Chondrocyte (in vitro differentiated cells): Measurements from ENCODE around the gene DBF4B. TPM values are rescaled to one million over a fixed set of nuclear protein-coding genes. Genes with fewer than 3 reads are reported as not detected.

Source experiments
- DNase-seq: peaks from one replicate; pipeline ENCODE4 v3.0.0; 2021; ENCODE audit warnings: mixed read lengths, low spot score
- H3K27ac Mint-ChIP-seq: one replicate; pipeline ENCODE4 v1.8.0; 2021; ENCODE audit warnings: mild to moderate bottlenecking, moderate library complexity, mixed read lengths; ENCODE audit not compliant: unreplicated experiment
- H3K27me3 Mint-ChIP-seq: 2 replicates; pipeline ENCODE4 v1.8.0; 2021; ENCODE audit warnings: low read depth, mixed read lengths
- H3K36me3 Mint-ChIP-seq: 2 replicates; pipeline ENCODE4 v1.8.0; 2021; ENCODE audit warnings: low read depth, mixed read lengths
- H3K4me1 Mint-ChIP-seq: 2 replicates; pipeline ENCODE4 v1.8.0; 2021; ENCODE audit warnings: low read depth, mild to moderate bottlenecking, mixed read lengths
- H3K4me3 Mint-ChIP-seq: one replicate; pipeline ENCODE4 v1.8.0; 2021; ENCODE audit warnings: mild to moderate bottlenecking, moderate library complexity, mixed read lengths; ENCODE audit not compliant: unreplicated experiment
- H3K9me3 Mint-ChIP-seq: 2 replicates; pipeline ENCODE4 v1.8.0; 2021; ENCODE audit warnings: low read depth, mixed read lengths
- total RNA-seq: library from RNA; stranded (reverse); gene quantifications from 3 replicates; pipeline ENCODE4 v1.2.1, GENCODE V29; 2021
- TF ChIP-seq, protein P1 (sequence below): fragments of 200-600 bp; sonication (generic); IDR thresholded peaks from 2 replicates; pipeline ENCODE4 v1.5.0; 2021; ENCODE audit warnings: antibody characterized with exemption, mild to moderate bottlenecking, moderate library complexity

The DBF4B gene
- total RNA-seq, 1 donor from 2014 or later, result 5.5 TPM

DNA sequence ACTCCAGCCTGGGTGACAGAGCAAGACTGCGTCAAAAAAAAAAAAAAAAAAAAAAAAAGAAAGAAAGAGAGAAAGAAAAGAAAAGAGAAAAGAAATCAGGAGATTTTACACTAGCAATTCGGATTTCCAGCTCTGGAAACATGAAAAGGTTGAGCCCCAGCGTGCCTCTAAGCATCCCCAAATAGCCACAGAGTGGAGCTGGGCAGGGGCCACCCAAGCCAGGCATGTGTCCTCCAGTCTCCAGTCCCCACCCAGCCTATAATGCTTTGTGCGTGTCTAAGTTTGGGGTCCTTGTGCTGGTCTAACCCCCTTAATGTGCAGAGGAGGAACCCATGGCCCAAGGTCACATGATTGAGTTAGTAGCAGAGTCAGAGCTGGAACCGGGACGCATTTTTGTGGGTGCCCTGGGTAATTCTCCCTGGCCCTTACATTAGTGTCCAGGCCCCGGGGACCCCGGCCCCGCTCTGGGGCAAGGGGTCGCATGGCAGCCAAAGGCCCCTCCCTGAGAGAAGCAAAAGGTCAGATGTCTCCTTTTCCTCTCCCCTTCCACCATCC, 70.3 kb downstream of the DBF4B start:
- H3K27ac Mint-ChIP-seq, result peak overlapping the region; percentile 83
- TF ChIP-seq, protein P1, sequence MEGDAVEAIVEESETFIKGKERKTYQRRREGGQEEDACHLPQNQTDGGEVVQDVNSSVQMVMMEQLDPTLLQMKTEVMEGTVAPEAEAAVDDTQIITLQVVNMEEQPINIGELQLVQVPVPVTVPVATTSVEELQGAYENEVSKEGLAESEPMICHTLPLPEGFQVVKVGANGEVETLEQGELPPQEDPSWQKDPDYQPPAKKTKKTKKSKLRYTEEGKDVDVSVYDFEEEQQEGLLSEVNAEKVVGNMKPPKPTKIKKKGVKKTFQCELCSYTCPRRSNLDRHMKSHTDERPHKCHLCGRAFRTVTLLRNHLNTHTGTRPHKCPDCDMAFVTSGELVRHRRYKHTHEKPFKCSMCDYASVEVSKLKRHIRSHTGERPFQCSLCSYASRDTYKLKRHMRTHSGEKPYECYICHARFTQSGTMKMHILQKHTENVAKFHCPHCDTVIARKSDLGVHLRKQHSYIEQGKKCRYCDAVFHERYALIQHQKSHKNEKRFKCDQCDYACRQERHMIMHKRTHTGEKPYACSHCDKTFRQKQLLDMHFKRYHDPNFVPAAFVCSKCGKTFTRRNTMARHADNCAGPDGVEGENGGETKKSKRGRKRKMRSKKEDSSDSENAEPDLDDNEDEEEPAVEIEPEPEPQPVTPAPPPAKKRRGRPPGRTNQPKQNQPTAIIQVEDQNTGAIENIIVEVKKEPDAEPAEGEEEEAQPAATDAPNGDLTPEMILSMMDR, result no peak
- no peaks in the 10 kb centered on the region for H3K27me3 Mint-ChIP-seq
- H3K9me3 Mint-ChIP-seq, result no peaks in the 10 kb centered on the region
- no peak overlapping the region for H3K4me3 Mint-ChIP-seq
- peaks cover 14% of the 10 kb centered on the region for H3K4me1 Mint-ChIP-seq
- DNase-seq, result no peak
- H3K36me3 Mint-ChIP-seq, result no peaks in the 10 kb centered on the region

DNA sequence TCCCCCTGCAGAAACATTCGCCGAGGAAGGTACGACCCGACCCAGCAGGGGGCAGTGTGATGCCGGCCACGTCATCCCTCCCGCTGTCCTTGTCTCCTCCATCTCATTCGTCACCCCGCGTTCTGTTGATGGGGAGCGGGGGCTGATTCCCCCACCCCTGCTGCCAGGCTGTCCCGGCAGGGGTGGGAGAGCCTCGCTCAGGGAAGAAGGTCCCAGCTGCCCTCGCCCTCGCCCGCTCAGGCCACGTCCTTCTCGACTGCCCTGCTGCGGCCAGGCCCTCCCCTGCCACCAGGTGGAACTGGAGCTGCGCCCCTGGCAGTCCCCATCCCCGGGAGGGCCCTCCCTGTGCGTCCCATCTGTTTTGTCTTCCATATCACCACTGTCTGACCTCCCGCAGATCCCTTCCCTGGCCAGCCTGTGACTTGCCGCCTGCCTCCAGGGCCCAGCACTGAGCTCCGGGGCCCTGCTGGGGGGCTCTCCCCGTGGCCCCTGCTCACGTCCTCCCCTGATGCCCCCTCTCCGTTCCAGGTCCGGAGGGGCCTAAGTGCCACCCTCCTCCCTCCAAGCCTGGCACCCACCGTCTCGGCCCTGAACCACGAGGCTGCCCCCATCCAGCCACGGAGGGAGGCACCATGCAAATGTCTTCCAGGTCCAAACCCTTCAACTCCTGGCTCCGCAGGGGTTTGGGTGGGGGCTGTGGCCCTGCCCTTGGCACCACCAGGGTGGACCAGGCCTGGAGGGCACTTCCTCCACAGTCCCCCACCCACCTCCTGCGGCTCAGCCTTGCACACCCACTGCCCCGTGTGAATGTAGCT, 71.0 kb downstream of the DBF4B start:
- DNase-seq, result peak; percentile 90
- H3K27ac Mint-ChIP-seq, result peak overlapping the region; percentile 83
- H3K4me3 Mint-ChIP-seq, result peak overlapping the region; percentile 73
- no peaks in the 10 kb centered on the region for H3K36me3 Mint-ChIP-seq
- H3K27me3 Mint-ChIP-seq, result no peaks in the 10 kb centered on the region
- peaks cover 14% of the 10 kb centered on the region for H3K4me1 Mint-ChIP-seq
- TF ChIP-seq, protein P1, result peak; percentile 98
- no peaks in the 10 kb centered on the region for H3K9me3 Mint-ChIP-seq

DNA sequence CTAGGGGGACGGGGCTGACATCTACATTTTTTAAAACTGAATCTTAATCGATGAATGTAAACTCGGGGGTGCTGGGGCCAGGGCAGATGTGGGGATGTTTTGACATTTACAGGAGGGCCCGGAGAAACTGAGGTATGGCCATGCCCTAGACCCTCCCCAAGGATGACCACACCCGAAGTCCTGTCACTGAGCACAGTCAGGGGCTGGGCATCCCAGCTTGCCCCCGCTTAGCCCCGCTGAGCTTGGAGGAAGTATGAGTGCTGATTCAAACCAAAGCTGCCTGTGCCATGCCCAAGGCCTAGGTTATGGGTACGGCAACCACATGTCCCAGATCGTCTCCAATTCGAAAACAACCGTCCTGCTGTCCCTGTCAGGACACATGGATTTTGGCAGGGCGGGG, 71.7 kb downstream of the DBF4B start:
- no peak overlapping the region for H3K4me3 Mint-ChIP-seq
- no peak overlapping the region for H3K27ac Mint-ChIP-seq
- peaks cover 11% of the 10 kb centered on the region for H3K4me1 Mint-ChIP-seq
- H3K36me3 Mint-ChIP-seq, result no peaks in the 10 kb centered on the region
- H3K9me3 Mint-ChIP-seq, result no peaks in the 10 kb centered on the region
- TF ChIP-seq, protein P1, result no peak
- DNase-seq, result peak; percentile 41
- H3K27me3 Mint-ChIP-seq, result no peaks in the 10 kb centered on the region

DNA sequence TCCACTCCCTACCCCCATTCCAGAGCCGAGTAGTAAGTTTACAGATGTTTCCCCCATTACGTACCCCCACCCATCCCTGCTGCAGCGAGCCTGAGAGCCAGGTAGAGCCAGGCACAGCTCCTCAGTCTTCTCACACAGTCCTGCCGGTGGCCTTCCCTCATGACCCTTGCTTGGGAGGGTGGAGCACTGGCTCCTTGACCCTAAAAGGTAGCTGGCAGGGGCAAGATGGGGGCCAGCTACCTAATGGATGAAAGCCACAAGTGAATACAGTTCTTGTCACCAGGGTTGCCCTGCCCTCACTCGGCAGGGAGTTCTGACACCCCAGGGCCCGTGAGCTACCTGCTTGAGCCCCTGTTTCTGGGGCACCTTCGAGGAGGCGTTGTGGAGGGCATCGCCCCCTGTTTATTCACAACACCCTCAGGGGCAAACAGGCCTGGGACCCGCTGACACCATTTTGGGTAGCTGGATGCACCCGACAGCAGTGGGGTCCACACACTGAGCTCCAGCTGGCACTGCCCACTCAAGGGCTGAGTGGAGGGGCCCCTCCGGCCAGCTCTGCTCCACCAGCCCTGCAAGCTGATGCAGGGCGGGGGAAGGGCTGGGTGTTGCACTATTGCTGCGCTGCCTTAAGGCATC, 72.5 kb downstream of the DBF4B start:
- TF ChIP-seq, protein P1, result no peak
- H3K36me3 Mint-ChIP-seq, result no peaks in the 10 kb centered on the region
- DNase-seq, result peak; percentile 76
- H3K27ac Mint-ChIP-seq, result no peak overlapping the region
- H3K9me3 Mint-ChIP-seq, result no peaks in the 10 kb centered on the region
- peaks cover 9% of the 10 kb centered on the region for H3K4me1 Mint-ChIP-seq
- H3K27me3 Mint-ChIP-seq, result no peaks in the 10 kb centered on the region
- H3K4me3 Mint-ChIP-seq, result no peak overlapping the region

DNA sequence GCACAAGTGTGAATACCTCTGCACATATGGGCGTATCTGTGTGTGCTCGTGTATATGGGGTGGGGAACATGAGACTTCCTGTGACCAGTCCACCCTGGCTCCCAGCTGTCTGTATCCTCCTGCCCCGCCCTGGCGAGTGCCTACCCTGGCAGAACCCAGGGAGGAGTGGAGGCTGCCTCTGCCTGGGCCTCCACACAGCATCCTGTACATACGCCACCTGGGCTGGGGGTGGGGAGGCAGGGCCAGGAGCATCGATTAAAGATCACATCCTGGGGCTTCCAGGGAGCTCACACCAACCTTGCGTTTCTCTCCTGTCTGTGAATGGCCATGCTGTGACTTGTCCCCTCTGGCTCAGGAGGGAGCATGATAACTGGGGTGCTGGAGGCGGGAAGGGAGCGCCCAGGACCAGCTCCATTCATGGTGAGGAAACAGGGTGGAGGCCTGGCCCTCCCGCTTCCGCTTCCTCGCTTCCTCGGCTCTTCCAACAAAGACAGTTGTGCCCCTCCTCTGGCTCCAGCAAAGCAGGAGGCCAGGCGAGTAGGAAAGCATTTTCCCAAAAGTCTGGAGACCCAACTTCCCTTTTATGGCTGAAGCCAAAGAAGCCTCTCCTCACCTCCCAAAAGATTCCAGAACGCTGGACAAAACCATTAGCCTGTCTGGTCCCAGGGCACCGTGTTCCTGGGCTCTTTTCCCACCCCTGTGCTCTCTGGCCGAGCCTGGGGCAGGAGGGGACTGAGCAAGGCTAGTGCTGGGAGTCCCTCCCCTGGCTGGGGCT, 73.3 kb downstream of the DBF4B start:
- Mint-ChIP-seq H3K27me3 (no peaks in the 10 kb centered on the region), H3K4me1 (peaks cover 8% of the 10 kb centered on the region), H3K36me3 (no peaks in the 10 kb centered on the region), H3K27ac (no peak overlapping the region), H3K4me3 (no peak overlapping the region), H3K9me3 (no peaks in the 10 kb centered on the region)
- peak; percentile 74 for DNase-seq
- TF ChIP-seq, protein P1, result no peak
